Tibial nerve (tissue), 4 donors: ENCODE measurements around the gene MEF2A. TPM values are rescaled to one million over a fixed set of nuclear protein-coding genes. Genes with fewer than 3 reads are reported as not detected.
A peak's percentile ranks its signal among the peaks of the same experiment; 100 is the strongest.
"Not testable (repeated sequence)": the region's sequence is repeated elsewhere in the genome, so short reads cannot be mapped to it uniquely, and the experiment has no call there.

ENCODE experiments used
- DNase-seq, 2 donors: peaks; one replicate each; pipeline ENCODE4 v3.0.0-alpha.2; 2019; ENCODE audit warnings: low spot score in 2 of 2
- H3K27ac ChIP-seq, 4 donors: fragments of 200-600 bp; sonication (generic) in 3 of 4; one replicate each; pipeline ENCODE4 v1.5.1; 2017 to 2019; ENCODE audit warnings: mild to moderate bottlenecking in 1 of 4
- H3K27me3 ChIP-seq, 2 donors: fragments of 200-600 bp; sonication (generic) in 1 of 2; one replicate each; pipeline versions ENCODE4 v1.5.1 to v1.6.0; 2017 to 2019
- H3K36me3 ChIP-seq, 3 donors: fragments of 200-600 bp; sonication (generic); one replicate each; pipeline ENCODE4 v1.5.1; 2018 to 2019
- H3K4me1 ChIP-seq, 4 donors: fragments of 200-600 bp; sonication (generic) in 3 of 4; one replicate each; pipeline ENCODE4 v1.5.1; 2017 to 2019
- H3K4me3 ChIP-seq, 4 donors: fragments of 200-600 bp; sonication (generic) in 3 of 4; one replicate each; pipeline ENCODE4 v1.5.1; 2017 to 2019; ENCODE audit warnings: mild to moderate bottlenecking in 1 of 4, moderate library complexity in 1 of 4
- H3K9me3 ChIP-seq, 4 donors: fragments of 200-600 bp; sonication (generic) in 3 of 4; one replicate each; pipeline ENCODE4 v1.5.1; 2017 to 2019
- EP300 ChIP-seq, 2 donors: sonication (generic); formaldehyde crosslinking; IDR thresholded peaks; one replicate each; pipeline ENCODE4 v1.6.1; 2017; ENCODE audit warnings: antibody characterized with exemption in 2 of 2, mild to moderate bottlenecking in 1 of 2
- POLR2A ChIP-seq, 2 donors: fragments of 450-650 bp; IDR thresholded peaks; one replicate each; pipeline ENCODE4 v1.6.1; 2017; ENCODE audit warnings: antibody characterized with exemption in 2 of 2, mild to moderate bottlenecking in 2 of 2, moderate library complexity in 2 of 2
- WGBS, 2 donors: methylation state at CpG; one replicate each; pipeline ENCODE4 v1.1.5; 2018; 5-methylcytosine and 5-hydroxymethylcytosine counted together
- total RNA-seq, 4 donors: library from RNA; depleted of rRNA; stranded (reverse); fragments of >200 nt; gene quantifications; one replicate each; pipeline ENCODE4 v1.1.0, GENCODE V29; 2016
- TF ChIP-seq, protein P1 (sequence below), 5 experiments: fragments of 200-600 bp in 3 of 5; fragments of 450-650 bp in 2 of 5; sonication (generic) in 3 of 5; IDR thresholded peaks; one replicate each; pipeline ENCODE4 v1.5.1; 2016 to 2019; ENCODE audit warnings: antibody characterized with exemption in 5 of 5, mild to moderate bottlenecking in 3 of 5, moderate library complexity in 2 of 5

MEF2A gene
- total RNA-seq, 4 donors from 2014 or later = 45.5 to 66.3 (median 55.8) TPM

GRCh38 chr15:99729920-99730319 lies 164.1 kb downstream of the MEF2A start:
- Histone ChIP-seq H3K4me3 (no peak overlapping the region), H3K27me3 (no peaks in the 10 kb centered on the region), H3K36me3 (peaks cover 0 to 29% (median 0%) of the 10 kb centered on the region in 3 donors), H3K27ac (no peak overlapping the region), H3K9me3 (no peaks in the 10 kb centered on the region), H3K4me1 (peaks cover 0 to 26% (median 8%) of the 10 kb centered on the region in 4 donors)
- peak in 1 of 2 donors; percentile 45 for DNase-seq
- WGBS, 2 donors = 49 to 54% methylated on average over 3 of the region's 3 CpGs
- TF ChIP-seq POLR2A (IDR thresholded peaks at IDR 0.05) (no peak), EP300 (IDR thresholded peaks at IDR 0.05) (no peak)
- TF ChIP-seq, protein P1, sequence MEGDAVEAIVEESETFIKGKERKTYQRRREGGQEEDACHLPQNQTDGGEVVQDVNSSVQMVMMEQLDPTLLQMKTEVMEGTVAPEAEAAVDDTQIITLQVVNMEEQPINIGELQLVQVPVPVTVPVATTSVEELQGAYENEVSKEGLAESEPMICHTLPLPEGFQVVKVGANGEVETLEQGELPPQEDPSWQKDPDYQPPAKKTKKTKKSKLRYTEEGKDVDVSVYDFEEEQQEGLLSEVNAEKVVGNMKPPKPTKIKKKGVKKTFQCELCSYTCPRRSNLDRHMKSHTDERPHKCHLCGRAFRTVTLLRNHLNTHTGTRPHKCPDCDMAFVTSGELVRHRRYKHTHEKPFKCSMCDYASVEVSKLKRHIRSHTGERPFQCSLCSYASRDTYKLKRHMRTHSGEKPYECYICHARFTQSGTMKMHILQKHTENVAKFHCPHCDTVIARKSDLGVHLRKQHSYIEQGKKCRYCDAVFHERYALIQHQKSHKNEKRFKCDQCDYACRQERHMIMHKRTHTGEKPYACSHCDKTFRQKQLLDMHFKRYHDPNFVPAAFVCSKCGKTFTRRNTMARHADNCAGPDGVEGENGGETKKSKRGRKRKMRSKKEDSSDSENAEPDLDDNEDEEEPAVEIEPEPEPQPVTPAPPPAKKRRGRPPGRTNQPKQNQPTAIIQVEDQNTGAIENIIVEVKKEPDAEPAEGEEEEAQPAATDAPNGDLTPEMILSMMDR (IDR thresholded peaks at IDR 0.05) = peak in 4 of 5 experiments; percentile 16 to 38 (median 30)

DNA sequence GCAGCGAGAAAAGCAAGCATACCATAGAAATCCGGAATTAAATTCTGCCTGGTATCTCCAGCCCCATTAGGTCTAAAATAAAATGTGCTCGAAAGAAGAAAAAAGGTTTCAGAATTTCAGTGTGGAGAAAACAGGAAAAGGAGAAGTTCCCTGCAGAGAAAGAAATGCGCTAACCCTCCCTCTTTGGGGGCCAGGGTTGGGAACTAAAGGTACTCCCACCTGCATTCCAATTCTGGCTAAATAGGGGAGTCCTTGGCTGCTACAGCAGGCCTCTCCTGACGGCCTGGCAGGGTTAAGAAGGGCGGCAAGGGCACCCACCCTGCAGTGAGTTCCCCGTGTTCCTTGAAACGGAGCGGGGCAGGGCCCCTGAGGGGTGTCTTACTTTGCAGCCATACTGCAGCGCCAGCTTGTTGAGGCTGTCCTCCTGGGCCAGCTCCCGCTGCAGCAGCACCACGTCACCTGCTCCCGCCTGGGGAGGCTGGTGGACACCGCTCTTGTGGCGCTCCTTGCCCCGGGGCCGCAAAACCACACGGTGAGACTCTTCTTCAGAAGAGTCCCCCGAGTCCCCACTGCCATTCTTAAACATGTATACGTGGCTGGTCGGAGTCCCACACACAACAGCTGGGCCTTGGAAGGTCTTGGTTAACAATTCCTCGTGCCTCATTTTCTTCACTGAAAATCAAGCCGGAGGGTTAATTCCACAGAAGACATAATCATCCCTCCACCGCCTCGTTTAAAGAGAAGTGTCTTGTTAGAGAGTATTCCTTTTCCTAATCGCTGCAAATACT lies 165.7 kb downstream of the MEF2A start:
- H3K4me1 ChIP-seq = peaks cover 0 to 26% (median 8%) of the 10 kb centered on the region in 4 donors
- DNase-seq = no peak
- H3K27ac ChIP-seq = peak overlapping the region in 2 of 4 donors; percentile 94 to 97
- no peaks in the 10 kb centered on the region for H3K9me3 ChIP-seq
- TF ChIP-seq, protein P1 (IDR thresholded peaks at IDR 0.05) = no peak
- TF ChIP-seq POLR2A (IDR thresholded peaks at IDR 0.05) (no peak), EP300 (IDR thresholded peaks at IDR 0.05) (no peak)
- peaks cover 0 to 25% (median 0%) of the 10 kb centered on the region in 3 donors for H3K36me3 ChIP-seq
- 56 to 58% methylated on average over 26 of the region's 26 CpGs for WGBS, 2 donors
- H3K27me3 ChIP-seq = no peaks in the 10 kb centered on the region
- H3K4me3 ChIP-seq = peak overlapping the region in 3 of 4 donors; percentile 79 to 94 (median 85)

GRCh38 chr15:99732124-99732750 lies 166.5 kb downstream of the MEF2A start:
- peaks cover 0 to 26% (median 8%) of the 10 kb centered on the region in 4 donors for H3K4me1 ChIP-seq
- 10 to 11% methylated on average over 18 of the region's 18 CpGs for WGBS, 2 donors
- H3K36me3 ChIP-seq = peaks cover 0 to 24% (median 0%) of the 10 kb centered on the region in 3 donors
- H3K27me3 ChIP-seq = no peaks in the 10 kb centered on the region
- H3K4me3 ChIP-seq = peak overlapping the region; percentile 79 to 97 (median 90)
- TF ChIP-seq EP300 (IDR thresholded peaks at IDR 0.05) = no peak
- H3K9me3 ChIP-seq = no peaks in the 10 kb centered on the region
- DNase-seq = no peak
- H3K27ac ChIP-seq = peak overlapping the region; percentile 81 to 97 (median 92)

GRCh38 chr15:99732751-99733267 lies 167.0 kb downstream of the MEF2A start:
- DNase-seq = peak in 1 of 2 donors; percentile 26
- Histone ChIP-seq H3K4me1 (peaks cover 0 to 26% (median 8%) of the 10 kb centered on the region in 4 donors), H3K27ac (peak overlapping the region; percentile 81 to 97 (median 92)), H3K36me3 (peaks cover 0 to 18% (median 0%) of the 10 kb centered on the region in 3 donors), H3K27me3 (no peaks in the 10 kb centered on the region), H3K9me3 (no peaks in the 10 kb centered on the region), H3K4me3 (peak overlapping the region; percentile 79 to 97 (median 90))
- 0 to 1% methylated on average over 33 to 37 of the region's 46 CpGs for WGBS, 2 donors
- TF ChIP-seq, protein P1 (IDR thresholded peaks at IDR 0.05) = no peak
- TF ChIP-seq EP300 (IDR thresholded peaks at IDR 0.05) (no peak), POLR2A (IDR thresholded peaks at IDR 0.05) (no peak)

DNA sequence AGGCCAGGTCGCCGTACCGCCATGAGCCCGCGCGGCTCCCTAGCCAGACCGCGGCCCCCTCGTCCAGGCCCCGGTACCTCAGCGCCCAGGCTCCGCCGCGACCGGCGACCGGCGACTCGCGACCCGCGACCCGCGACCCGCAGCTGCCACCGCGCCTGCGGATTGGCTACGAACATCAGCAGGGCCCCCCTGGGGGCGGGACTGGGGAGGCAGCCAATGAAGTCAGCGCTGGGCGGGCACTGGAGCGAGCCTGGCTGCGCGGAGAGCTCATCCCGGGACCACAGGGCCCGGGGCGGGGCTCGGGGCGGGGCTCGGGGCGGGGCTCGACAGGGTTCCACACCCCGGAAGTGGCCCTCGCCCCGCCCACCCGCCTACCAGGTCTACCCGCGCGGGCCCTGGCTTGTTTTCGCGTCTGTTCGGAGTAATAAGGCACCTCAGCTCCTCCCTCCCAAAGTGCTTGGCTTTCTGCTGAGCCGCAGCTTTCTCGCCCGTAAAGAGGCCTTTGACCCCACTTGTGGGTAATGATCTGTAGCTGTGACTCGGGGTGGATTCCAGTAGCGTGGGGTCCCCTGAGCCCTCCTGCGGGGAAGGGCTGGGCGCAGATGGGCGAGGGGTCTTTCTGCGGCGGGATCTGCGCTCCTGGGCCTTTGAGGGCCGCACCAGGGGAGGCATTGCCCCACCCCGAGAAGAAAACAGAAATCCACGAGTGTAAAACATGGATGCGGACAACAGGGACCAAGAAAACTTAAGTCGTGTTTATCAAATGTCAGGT lies 167.7 kb downstream of the MEF2A start, which contains the start of gene LYSMD4:
LYSMD4 (minus strand) TSS at position 170 of the 772 bp plus-strand sequence. CDS start 1,438 bp downstream, outside the sequence.
- no peaks in the 10 kb centered on the region for H3K27me3 ChIP-seq
- WGBS, 2 donors = 14 to 58% methylated on average over 14 to 45 of the region's 69 CpGs
- DNase-seq = peak; percentile 98 to 99
- H3K9me3 ChIP-seq = no peaks in the 10 kb centered on the region
- H3K27ac ChIP-seq = peak within 1 kb of the TSS; percentile 81 to 97 (median 92)
- H3K36me3 ChIP-seq = peaks cover 0 to 12% (median 0%) of the 10 kb centered on the region in 3 donors
- peak within 1 kb of the TSS; percentile 79 to 97 (median 90) for H3K4me3 ChIP-seq
- TF ChIP-seq, protein P1 (IDR thresholded peaks at IDR 0.05) = peak in 2 of 5 experiments; percentile 34 to 41
- peak in 1 of 2 donors; percentile 69 for TF ChIP-seq EP300 (IDR thresholded peaks at IDR 0.05)
- TF ChIP-seq POLR2A (IDR thresholded peaks at IDR 0.05) = peak; percentile 65 to 88
- peaks cover 0 to 26% (median 8%) of the 10 kb centered on the region in 4 donors for H3K4me1 ChIP-seq

- Histone ChIP-seq H3K27ac (peak overlapping the region; percentile 35 to 95 (median 92)), H3K4me1 (peaks cover 0 to 26% (median 8%) of the 10 kb centered on the region in 4 donors), H3K4me3 (peak overlapping the region; percentile 46 to 97 (median 90))
- not testable (repeated sequence) for H3K9me3 ChIP-seq, DNase-seq, H3K27me3 ChIP-seq, H3K36me3 ChIP-seq
- 90 to 92% methylated on average over 13 of the region's 13 CpGs for WGBS, 2 donors
Measured at GRCh38 chr15:99734040-99734291, 168.2 kb downstream of the MEF2A start.
